NCI-H82 treated with DMSO at 0.1 percent for 48 hours (cell line): Measurements from ENCODE around the gene RFWD3.
"Not testable (repeated sequence)": the region's sequence is repeated elsewhere in the genome, so short reads cannot be mapped to it uniquely, and the experiment has no call there.

Experiments used
- DNase-seq: peaks from one replicate; lab custom pipeline; 2025; ENCODE audit not compliant: unreplicated experiment; lab: John Stamatoyannopoulos, UW

Gene RFWD3, protein sequence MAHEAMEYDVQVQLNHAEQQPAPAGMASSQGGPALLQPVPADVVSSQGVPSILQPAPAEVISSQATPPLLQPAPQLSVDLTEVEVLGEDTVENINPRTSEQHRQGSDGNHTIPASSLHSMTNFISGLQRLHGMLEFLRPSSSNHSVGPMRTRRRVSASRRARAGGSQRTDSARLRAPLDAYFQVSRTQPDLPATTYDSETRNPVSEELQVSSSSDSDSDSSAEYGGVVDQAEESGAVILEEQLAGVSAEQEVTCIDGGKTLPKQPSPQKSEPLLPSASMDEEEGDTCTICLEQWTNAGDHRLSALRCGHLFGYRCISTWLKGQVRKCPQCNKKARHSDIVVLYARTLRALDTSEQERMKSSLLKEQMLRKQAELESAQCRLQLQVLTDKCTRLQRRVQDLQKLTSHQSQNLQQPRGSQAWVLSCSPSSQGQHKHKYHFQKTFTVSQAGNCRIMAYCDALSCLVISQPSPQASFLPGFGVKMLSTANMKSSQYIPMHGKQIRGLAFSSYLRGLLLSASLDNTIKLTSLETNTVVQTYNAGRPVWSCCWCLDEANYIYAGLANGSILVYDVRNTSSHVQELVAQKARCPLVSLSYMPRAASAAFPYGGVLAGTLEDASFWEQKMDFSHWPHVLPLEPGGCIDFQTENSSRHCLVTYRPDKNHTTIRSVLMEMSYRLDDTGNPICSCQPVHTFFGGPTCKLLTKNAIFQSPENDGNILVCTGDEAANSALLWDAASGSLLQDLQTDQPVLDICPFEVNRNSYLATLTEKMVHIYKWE

DNA sequence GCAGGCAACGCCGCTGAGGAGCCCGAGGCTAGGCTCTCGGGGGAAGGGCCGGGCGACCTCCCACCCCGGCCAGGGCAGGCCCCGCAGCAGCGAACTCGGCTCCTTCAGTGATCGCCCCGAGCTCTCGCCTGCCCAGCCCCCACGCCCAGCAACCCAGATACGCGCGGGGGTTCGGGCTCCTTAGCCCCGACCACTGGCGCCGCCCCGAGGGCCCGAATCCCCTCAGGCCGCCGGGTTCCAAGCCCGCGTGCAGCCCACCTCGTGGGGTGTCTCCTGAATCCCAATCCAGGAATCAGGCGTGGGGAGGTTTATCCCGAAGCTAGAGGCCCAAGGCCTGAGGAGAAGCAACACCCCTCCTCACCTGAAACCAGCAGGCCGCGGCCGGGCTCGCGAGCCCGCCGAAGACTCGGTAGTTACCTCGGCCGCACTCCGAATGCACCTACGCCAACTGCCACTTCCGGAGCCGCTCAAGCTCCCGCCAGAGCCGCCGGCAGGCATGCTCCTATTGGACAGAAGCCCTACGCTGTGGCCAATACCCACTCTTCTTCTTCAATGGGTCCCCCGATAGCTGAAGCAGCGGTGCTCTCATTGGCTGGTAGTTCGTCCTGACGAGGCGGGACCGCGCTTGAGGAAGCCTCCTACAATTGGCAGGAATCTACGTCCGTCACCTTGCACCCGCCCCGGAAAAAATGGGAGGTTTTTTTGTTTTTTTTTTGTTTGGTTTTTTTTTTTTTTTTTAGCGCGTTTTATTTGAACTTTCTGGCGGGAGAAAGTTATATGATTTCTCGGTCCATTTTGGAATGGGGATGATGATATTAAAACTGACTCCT, at the start of gene RFWD3:
TSS of gene RFWD3 (minus strand) at position 453 of the 830 bp plus-strand sequence. CDS start 5,428 bp downstream, outside the sequence.
- DNase-seq = peak; percentile 93

DNA sequence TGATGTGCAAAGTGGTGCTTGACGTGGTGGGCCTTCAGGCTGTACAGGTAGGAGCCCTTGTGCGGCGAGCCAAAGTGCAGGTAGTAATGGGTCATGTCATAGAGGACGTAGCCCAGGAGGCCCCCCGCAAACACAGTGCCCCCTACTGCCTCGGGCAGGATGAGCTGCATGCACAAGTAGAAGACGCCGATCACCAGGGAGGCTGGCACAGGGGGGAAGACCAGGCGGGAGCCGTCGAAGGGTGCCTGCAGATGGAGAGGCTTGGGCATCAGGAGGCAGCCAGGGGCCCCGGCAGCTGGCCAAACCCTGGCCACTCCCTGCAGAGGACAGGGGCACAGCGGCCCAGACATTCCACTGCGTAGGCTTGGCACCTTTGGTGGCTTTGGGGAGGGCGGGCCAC, 49.7 kb upstream of the RFWD3 start:
- DNase-seq = no peak

DNA sequence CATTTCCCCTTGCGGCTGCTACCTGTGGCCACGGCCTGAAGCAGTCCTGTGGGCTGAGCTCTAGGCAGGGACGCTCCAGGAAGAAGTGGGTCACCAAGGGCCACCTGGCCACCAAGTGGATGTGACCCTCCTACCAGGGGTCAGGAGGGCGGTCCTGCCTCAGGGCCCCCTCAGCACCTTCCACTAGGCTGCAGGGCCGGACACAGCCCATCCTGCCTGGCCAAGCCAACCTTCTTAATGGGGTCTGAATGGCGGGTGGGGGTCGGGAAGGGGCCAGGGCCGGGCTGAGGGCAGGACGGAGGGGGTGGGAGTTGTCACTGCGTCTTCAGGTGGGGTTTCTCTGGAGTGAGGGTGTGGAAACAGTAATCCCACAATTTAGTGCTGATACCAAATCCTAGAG, 47.2 kb upstream of the RFWD3 start:
- no peak for DNase-seq

DNA sequence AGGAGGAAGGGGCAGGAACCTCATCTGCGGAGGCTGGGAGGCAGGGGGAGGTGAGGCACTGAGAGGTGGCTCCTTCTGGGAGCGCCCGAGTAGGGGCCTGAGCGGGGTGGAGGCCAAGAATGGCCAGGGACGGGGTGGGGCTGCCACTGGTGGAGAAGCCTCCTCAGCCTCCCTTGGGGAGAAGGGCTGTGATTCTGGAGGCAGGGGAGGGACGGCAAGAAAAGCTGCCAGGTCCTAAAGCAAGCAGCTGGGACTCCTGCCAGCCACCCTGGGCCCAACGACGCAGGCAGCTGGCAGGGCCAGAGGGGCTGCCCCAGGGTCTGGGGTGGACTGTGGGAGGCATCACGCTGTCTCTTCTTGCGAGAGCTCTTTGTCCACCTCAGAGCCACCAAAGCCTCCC, 46.6 kb upstream of the RFWD3 start:
- DNase-seq = no peak

DNA sequence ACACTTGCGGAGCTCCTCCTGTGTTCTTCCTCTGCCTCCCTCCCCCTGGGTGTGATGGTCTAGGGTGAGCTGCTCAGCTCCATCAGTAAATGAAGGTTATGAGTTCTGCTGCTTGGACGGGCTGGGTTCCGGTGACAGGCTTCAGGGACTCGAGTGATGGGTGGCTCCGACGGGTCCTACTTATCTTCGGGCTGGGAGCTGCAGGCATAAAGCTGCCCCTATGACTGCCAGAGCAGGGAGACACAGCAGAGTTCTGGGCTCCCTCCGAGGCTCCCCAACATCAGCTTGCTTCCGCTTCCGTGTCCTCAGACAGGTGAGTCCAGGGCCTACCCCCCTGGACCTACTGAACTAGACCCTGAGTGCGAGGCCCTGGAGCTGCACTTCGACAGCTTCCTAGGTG, 45.3 kb upstream of the RFWD3 start:
- DNase-seq = no peak

DNA sequence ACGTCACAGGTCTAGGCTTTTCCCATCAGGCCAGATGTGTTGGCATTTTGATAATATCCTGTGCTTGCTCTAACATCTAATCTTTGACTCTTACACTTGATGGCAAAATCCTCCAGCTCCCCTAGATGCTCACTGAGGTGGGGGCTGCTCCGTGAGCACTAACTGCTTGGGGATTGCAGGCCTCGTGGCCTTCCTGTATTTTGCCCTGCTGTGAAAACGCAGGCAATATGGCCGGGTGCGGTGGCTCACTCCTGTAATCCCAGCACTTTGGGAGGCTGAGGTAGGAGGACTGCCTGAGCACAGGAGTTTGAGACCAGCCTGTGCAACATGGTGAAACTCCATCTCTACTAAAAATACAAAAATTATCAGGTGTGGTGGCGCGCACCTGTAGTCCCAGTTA, 43.7 kb upstream of the RFWD3 start:
- no peak for DNase-seq

DNA sequence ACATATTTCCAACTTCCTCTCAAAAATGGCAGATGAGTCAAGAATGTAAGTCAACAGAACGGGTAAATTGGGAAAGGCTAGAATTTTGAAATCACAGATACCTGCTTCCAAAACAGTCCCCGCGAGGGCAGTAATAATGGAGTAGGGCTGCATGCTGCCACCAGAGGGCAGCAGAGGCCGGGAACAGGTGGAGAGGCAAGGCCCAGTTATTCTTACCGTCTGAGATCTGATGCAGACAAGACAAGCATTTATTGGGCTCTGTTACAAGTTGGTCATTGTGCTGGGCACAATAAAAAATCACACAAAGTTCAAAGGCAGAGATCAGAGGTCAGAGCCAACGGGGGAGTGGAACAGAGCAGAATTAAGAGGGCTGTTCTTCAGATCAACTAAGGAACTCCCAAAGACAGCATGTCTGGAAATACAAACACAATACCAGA, 42.8 kb upstream of the RFWD3 start:
- DNase-seq = peak; percentile 18

DNA sequence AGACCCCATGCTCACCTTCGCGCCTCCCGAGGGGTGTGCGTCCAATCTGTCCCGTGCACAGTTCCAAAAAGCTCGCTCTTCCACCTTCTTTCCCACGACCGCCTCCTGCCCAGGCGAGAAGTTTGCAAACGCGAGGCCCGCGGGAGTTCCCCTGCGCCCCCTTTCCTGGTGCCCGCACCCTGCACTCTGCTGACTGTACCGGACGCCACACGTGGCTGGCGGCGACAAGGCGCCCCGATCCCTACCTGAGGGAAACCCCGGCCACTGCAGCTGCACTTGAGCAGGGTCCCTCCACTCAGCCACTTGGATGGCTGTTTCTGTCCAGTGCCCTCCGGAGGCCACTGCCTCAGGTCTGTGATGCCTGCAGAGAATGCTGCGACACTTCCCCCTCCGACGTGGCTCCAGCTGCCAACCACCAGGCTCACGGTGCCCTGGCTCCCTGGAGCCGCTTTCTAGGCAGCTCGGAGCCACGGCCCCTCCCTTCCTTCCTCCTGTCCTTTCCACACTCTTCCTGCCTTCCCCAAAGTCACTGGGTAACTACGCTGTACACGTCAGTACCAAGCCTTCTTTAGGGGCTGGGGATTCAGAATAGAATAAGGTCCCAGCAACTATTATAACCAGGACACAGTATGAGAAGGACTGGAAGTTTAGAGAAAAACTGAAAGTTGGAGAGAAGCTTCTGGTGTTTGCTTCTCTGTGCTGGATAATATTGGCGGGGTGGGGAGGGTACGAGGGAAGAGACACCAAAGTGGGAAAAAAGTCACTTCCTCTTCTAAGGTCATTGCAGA, 34.0 kb upstream of the RFWD3 start, which contains the start of gene MLKL:
TSS of gene MLKL (minus strand) at position 425 of the 788 bp plus-strand sequence. CDS start 5,105 bp downstream, outside the sequence.
- DNase-seq = no peak

DNA sequence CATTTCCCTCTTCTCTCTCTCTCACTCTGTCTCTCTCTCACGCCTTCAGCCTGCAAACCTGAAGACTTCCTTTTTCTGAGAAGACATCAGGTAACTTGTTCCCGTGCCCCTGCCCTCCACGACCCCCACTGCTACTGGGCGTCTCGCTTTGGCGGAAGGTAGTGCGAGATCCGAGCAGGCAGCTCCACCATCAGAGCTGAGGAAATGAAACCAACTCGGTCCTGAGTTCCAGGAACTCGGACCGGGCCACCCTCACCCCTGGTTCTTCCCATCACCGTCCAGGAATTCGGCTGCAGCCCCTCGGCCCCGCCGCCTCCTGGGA, 33.4 kb upstream of the RFWD3 start:
- no peak for DNase-seq

DNA sequence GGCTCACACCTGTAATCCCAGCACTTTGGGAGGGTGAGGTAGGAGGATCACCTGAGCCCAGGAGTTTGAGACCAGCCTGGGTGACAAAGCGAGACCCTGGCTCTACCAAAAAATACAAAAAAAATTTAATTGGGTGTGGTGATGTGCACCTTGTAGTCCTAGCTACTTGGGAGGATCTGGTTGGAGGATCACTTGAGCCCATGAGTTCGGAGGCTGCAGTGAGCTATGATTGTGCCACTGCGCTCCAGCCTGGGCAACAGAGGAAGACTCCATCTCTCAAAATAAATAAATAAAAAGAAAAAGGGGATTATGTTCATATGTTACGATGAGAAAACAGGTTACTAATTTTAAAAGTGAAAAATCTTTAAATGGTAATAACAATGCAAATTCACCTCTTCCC, 33.0 kb upstream of the RFWD3 start:
- no peak for DNase-seq

DNA sequence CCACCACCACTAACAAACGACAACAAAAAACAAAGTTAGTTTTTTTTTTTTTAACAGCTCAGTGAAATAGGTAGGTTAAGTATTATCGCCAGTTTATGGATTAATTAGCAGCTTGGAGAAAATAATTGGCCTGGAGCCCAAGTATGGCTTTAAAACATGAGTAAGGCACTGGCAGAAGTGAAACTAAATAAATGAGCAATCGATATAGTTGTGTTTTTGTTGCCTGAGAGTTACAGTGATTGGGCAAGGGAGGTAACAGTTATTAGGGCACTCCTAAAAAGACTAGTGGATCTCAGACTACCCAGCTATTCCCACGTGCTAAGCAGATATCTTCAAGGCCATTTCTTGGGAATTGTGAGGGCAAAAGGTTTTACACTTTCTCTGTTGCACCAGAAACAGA, 31.5 kb upstream of the RFWD3 start:
- no peak for DNase-seq

DNA sequence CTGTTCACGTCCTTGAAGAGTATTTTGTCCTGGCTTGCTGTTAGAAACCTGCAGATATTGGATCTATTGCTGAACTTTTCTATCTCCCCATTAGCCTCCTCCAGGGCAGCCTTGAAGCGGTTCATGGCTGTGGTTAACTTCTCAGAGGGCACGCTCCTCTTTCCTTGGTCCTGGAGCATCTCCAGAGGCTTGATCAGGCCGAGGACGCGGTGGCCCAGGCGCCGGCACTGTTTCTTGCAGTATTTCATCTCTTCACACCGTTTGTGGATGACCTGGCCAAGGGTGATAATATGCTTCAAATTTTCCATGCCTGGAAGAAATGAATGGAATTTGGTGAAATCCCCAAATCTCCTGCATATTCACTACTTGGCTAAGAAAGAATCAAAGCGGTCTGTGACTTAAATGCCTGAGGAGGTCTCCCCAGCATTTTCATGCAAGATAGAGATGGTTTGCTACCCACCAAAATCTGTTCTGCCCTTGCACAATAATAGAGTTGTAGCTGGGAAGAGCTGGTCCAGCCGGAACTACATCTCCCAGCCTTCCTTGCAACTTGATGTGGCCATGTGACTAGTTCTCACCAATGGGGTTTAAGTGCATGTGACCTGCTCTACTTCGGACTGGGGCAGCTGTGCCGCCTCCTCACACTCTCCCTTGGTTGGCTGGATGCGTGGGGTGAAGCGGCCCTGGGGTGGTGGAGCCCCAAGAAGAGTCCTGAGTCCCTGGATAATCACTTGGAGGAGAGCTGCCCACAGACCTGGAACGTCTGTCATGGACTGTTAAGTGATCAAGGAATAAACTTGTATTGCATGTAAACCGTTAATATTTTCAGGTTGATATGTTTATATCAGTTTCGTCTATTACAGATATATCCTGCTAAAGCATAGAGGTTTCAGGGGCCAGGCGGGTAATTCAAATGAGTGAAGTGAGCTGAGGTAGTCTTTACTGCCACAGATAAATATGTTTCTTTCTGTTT, 29.1 kb upstream of the RFWD3 start:
- peak; percentile 85 for DNase-seq

DNA sequence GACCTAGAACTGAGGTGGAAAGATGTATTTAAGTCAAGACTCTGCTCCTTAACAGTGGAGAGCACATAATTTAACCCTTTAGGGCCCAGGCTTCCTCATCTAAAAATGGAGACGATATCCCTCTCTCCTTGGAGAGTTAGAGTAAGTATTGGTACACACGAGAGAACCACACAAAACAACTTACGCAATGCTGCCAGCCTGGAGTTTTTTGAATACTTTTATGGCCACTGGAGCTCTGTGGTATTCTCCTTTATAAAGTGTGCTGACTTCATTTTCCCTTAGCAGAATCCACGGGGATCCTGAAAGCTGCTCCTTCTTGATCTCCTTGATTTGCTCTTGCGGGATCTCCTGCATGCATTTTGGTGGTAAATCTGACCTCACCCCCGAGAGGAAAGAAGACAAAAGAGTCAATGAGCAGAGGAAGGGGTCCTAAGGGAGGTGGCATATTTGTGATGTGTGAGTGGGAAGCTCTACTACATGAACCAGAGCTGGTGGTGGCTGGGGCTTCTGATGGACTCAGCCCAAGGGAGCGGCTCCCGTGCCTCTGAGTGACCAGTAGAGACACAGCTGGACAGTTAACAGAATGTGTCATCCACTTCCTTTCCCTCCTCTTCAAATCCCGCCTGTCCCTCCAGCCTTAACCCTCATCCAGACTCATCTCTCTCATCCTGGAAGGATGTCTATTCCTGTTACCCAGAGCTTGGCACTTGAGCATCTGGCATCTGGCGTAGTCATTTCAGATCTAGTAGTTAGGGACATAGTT, 24.6 kb upstream of the RFWD3 start:
- no peak for DNase-seq

DNA sequence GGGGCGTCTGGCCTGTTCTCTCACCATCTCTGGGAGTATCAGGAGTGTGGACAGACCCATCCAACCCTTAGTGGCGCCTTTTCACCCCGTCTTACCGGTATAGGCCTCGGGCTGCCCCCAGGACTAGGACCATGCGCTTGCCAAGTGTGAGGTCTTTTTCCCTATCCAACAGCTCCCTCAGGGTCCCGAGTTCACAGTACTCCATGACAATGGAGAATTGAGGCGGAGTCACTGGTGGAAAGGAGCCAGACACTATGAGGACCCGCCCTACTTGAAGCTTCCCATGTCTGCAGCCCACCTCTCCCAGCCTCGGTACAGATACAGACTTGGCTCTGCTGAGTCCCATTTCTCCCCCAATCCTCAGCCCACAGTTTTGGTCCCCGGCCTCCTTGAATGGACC, 15.9 kb upstream of the RFWD3 start:
- DNase-seq = no peak

DNA sequence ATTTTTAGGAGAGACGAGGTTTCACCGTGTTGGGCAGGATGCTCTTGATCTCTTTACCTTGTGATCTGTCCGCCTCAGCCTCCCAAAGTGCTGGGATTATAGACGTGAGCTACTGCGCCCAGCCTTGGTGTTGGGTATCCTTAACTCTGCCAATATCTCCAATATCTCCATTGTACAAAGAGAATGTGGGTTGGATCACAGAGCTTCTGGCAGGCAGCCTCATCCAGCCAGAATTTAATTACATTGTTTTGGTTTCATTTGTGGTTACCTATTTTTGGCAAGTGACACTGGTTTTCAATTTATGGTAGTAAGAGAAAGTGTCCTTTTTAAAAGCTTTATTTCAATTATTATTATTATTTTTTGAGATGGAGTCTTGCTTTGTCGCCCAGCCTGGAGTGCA, 14.0 kb upstream of the RFWD3 start:
- DNase-seq = no peak

DNA sequence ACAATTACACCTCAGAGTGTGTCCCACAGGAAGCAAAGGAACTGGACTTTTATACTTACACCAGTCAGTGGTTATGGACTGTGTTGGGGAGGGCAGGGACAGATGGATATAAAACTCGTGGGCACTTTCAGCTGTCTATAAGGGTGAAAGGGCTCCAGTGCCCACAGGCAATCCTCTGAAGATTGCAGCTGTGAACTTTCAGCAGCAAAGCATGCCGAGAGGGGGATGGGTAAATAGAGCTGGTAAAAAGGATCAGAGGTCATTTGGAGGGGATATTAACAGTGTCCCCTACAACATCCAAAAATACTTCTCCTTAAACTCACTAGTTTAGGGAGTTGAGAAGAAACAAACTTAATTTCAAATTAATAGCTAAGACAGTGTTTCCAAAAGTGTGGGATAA, 13.3 kb upstream of the RFWD3 start:
- DNase-seq = no peak

DNA sequence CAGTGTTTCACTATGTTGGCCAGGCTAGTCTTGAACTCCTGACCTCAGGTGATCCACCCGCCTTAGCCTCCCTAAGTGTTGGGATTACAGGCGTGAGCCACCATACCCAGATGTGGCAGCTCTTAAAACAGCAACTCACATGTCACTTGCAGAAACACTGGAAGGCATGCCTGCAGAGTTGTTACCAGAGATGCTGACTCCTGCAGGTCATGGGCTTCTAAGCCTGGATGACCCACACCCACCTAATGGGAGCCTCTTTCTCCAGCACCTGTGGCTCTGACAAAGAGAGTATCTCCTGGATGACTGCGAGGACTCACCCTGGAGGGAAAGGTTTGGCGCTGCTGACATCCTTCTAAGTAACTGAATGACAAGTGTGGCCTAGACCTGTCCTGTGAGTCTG, 11.2 kb upstream of the RFWD3 start:
- no peak for DNase-seq

DNA sequence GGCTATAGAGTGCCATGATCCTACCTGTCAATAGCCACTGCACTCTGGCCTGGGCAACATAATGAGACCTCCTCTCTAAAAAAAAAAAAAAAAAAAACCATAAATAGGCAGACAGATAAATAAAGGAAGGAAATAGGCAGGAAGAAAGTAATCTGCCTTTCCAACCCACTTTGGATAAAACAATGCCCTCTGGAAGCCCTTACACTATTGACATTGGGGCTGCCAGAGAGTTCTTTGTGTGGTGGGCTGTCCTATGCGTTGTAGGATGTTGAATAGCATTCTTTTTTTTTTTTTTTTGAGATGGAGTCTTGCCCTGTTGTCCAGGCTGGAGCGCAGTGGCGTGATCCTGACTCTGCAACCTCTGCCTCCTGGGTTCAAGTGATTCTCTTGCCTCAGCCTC, 7.2 kb upstream of the RFWD3 start:
- no peak for DNase-seq

DNA sequence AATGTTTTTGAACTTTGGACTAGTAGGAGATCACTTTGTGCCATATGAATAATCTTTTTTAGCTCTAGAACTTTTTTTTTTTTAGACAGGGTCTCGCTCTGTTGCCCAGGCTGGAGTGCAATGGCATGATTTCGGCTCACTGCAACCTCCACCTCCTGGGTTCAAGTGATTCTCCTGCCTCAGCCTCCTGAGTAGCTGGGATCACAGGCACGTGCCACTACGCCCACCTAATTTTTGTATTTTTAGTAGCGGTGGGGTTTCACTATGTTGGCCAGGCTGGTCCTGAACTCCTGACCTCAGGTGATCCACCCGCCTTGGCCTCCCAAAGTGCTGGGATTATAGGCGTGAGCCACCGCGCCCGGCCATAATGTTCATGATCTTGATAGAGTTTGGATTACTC, 2.2 kb upstream of the RFWD3 start:
- not testable (repeated sequence) for DNase-seq
